Measurements from ENCODE around the gene ADK. TPM values are rescaled to one million over a fixed set of nuclear protein-coding genes. Genes with fewer than 3 reads are reported as not detected.

ADK gene
- total and polyA plus RNA-seq, 2 donors (not counting 1 experiment from before 2014, with no cell fraction given): 25.3 to 47.8 TPM

GRCh38 chr10:74123081-74123480 is 27.9 kb upstream of the ADK start:
- Histone ChIP-seq H3K36me3 (ENCODE audit: control insufficient read depth, insufficient read depth, low read length) (peaks cover 17% of the 10 kb centered on the region), H4K20me1 (ENCODE audit: control insufficient read depth, extremely low read depth, insufficient read depth, low read length) (no peaks in the 10 kb centered on the region), H3K9me3 (ENCODE audit: control insufficient read depth, insufficient read depth, low read depth, low read length) (no peaks in the 10 kb centered on the region), H3K79me2 (ENCODE audit: control insufficient read depth, insufficient read depth, low read length) (no peaks in the 10 kb centered on the region), H3K4me1 (ENCODE audit: control insufficient read depth, extremely low read depth, insufficient read depth, low read length) (peaks cover 8% of the 10 kb centered on the region), H3K4me3 (replicated peaks in 1 of 4; ENCODE audit: control extremely low read depth in 1 of 4, insufficient read depth in 1 of 4, low read depth in 3 of 4, low read length in 4 of 4) (no peak overlapping the region), H3K27ac (ENCODE audit: insufficient read depth, low read length) (no peak overlapping the region), H2AFZ (ENCODE audit: low read length) (no peak overlapping the region), H3K4me2 (ENCODE audit: extremely low read depth, insufficient read depth, low read length) (no peak overlapping the region), H3K9ac (ENCODE audit: insufficient read depth, low read length) (no peak overlapping the region), H3K27me3 (ENCODE audit: control insufficient read depth, insufficient read depth, low read length) (no peaks in the 10 kb centered on the region)
- DNase-seq (ENCODE audit: low read depth in 2 of 2): no peak
- TF ChIP-seq EZH2 (IDR thresholded peaks at IDR 0.05; ENCODE audit: low read length, missing control alignments) (no peak), CTCF (conservative IDR thresholded peaks at IDR 0.05 in 1 of 2, IDR thresholded peaks at IDR 0.05 in 1 of 2; ENCODE audit: low read depth in 1 of 2, low read length in 2 of 2) (no peak)

- Histone ChIP-seq H2AFZ (ENCODE audit: low read length) (no peak overlapping the region), H3K27ac (ENCODE audit: insufficient read depth, low read length) (no peak overlapping the region), H3K9me3 (ENCODE audit: control insufficient read depth, insufficient read depth, low read depth, low read length) (no peaks in the 10 kb centered on the region), H3K4me2 (ENCODE audit: extremely low read depth, insufficient read depth, low read length) (no peak overlapping the region), H3K27me3 (ENCODE audit: control insufficient read depth, insufficient read depth, low read length) (no peaks in the 10 kb centered on the region), H3K79me2 (ENCODE audit: control insufficient read depth, insufficient read depth, low read length) (no peaks in the 10 kb centered on the region), H3K4me3 (replicated peaks in 1 of 4; ENCODE audit: control extremely low read depth in 1 of 4, insufficient read depth in 1 of 4, low read depth in 3 of 4, low read length in 4 of 4) (no peak overlapping the region), H3K9ac (ENCODE audit: insufficient read depth, low read length) (no peak overlapping the region), H3K36me3 (ENCODE audit: control insufficient read depth, insufficient read depth, low read length) (peaks cover 8% of the 10 kb centered on the region), H3K4me1 (ENCODE audit: control insufficient read depth, extremely low read depth, insufficient read depth, low read length) (no peaks in the 10 kb centered on the region), H4K20me1 (ENCODE audit: control insufficient read depth, extremely low read depth, insufficient read depth, low read length) (no peaks in the 10 kb centered on the region)
- DNase-seq (ENCODE audit: low read depth in 2 of 2): no peak
- TF ChIP-seq EZH2 (IDR thresholded peaks at IDR 0.05; ENCODE audit: low read length, missing control alignments) (no peak), CTCF (conservative IDR thresholded peaks at IDR 0.05 in 1 of 2, IDR thresholded peaks at IDR 0.05 in 1 of 2; ENCODE audit: low read depth in 1 of 2, low read length in 2 of 2) (no peak)
Observed at GRCh38 chr10:74133923-74134820, 16.8 kb upstream of the ADK start.

- H3K4me2 ChIP-seq (ENCODE audit: extremely low read depth, insufficient read depth, low read length): no peak overlapping the region
- H3K4me3 ChIP-seq (replicated peaks in 1 of 4; ENCODE audit: control extremely low read depth in 1 of 4, insufficient read depth in 1 of 4, low read depth in 3 of 4, low read length in 4 of 4): no peak overlapping the region
- no peaks in the 10 kb centered on the region for H4K20me1 ChIP-seq (ENCODE audit: control insufficient read depth, extremely low read depth, insufficient read depth, low read length)
- DNase-seq (ENCODE audit: low read depth in 2 of 2): no peak
- no peak overlapping the region for H3K27ac ChIP-seq (ENCODE audit: insufficient read depth, low read length)
- H3K79me2 ChIP-seq (ENCODE audit: control insufficient read depth, insufficient read depth, low read length): peaks cover 5% of the 10 kb centered on the region
- peaks cover 10% of the 10 kb centered on the region for H3K36me3 ChIP-seq (ENCODE audit: control insufficient read depth, insufficient read depth, low read length)
- TF ChIP-seq EZH2 (IDR thresholded peaks at IDR 0.05; ENCODE audit: low read length, missing control alignments) (no peak), CTCF (conservative IDR thresholded peaks at IDR 0.05 in 1 of 2, IDR thresholded peaks at IDR 0.05 in 1 of 2; ENCODE audit: low read depth in 1 of 2, low read length in 2 of 2) (no peak)
- H2AFZ ChIP-seq (ENCODE audit: low read length): no peak overlapping the region
- H3K27me3 ChIP-seq (ENCODE audit: control insufficient read depth, insufficient read depth, low read length): no peaks in the 10 kb centered on the region
- no peaks in the 10 kb centered on the region for H3K9me3 ChIP-seq (ENCODE audit: control insufficient read depth, insufficient read depth, low read depth, low read length)
- no peaks in the 10 kb centered on the region for H3K4me1 ChIP-seq (ENCODE audit: control insufficient read depth, extremely low read depth, insufficient read depth, low read length)
- H3K9ac ChIP-seq (ENCODE audit: insufficient read depth, low read length): no peak overlapping the region
Observed at GRCh38 chr10:74135452-74135851, 15.6 kb upstream of the ADK start.

Data from fibroblast of lung (primary cell).